ENCODE data around the gene THSD7A. TPM values are rescaled to one million over a fixed set of nuclear protein-coding genes. Genes with fewer than 3 reads are reported as not detected.
A peak's percentile ranks its signal among the peaks of the same experiment; 100 is the strongest.
"Not testable (repeated sequence)": the region's sequence is repeated elsewhere in the genome, so short reads cannot be mapped to it uniquely, and the experiment has no call there.

The THSD7A gene
- total RNA-seq, 1 experiment from 2014 or later = not detected

DNA sequence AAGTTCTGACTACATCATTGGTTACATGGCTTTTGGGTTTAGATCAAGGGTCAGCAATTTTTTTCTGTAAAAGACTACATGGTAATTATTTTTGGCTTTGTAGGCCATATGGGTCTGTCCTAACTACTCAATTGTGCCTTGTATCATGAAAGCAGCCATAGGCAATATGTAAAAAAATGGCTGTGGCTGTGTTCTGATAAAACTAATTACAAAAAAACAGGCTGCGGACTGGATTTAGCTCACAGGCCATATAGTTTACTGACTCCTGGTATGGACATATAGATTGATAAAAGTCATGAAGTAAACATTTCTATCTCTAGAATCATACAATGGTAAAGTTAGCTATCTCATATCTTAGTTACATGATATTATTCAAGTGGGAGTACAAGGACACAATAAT, 375.4 kb downstream of the THSD7A start:
- no peak for DNase-seq
- Histone ChIP-seq H3K79me2 (ENCODE audit: low read length) (no peaks in the 10 kb centered on the region), H3K9me3 (ENCODE audit: low read length) (no peaks in the 10 kb centered on the region), H3K9me2 (replicated peaks; ENCODE audit: insufficient read depth, low read length) (no peaks in the 10 kb centered on the region), H3K4me1 (ENCODE audit: low read length) (peaks cover 5% of the 10 kb centered on the region), H3K4me3 (ENCODE audit: low read length) (no peak overlapping the region), H3K27ac (ENCODE audit: low read length) (no peak overlapping the region), H3K36me3 (ENCODE audit: insufficient read depth, low read length) (no peaks in the 10 kb centered on the region), H4K20me1 (ENCODE audit: insufficient read depth, low read depth, low read length) (no peaks in the 10 kb centered on the region), H3K9ac (ENCODE audit: low read length) (no peak overlapping the region), H3K27me3 (ENCODE audit: low read length) (no peaks in the 10 kb centered on the region), H2AFZ (ENCODE audit: low read length) (no peak overlapping the region), H3K4me2 (ENCODE audit: low read depth, low read length, poor library complexity, severe bottlenecking) (no peak overlapping the region)

- H4K20me1 ChIP-seq (ENCODE audit: insufficient read depth, low read depth, low read length) = no peaks in the 10 kb centered on the region
- H3K27ac ChIP-seq (ENCODE audit: low read length) = no peak overlapping the region
- H3K9me3 ChIP-seq (ENCODE audit: low read length) = no peaks in the 10 kb centered on the region
- no peaks in the 10 kb centered on the region for H3K4me1 ChIP-seq (ENCODE audit: low read length)
- H2AFZ ChIP-seq (ENCODE audit: low read length) = no peak overlapping the region
- no peak overlapping the region for H3K4me2 ChIP-seq (ENCODE audit: low read depth, low read length, poor library complexity, severe bottlenecking)
- DNase-seq = no peak
- H3K79me2 ChIP-seq (ENCODE audit: low read length) = no peaks in the 10 kb centered on the region
- H3K9ac ChIP-seq (ENCODE audit: low read length) = no peak overlapping the region
- H3K4me3 ChIP-seq (ENCODE audit: low read length) = no peak overlapping the region
- no peaks in the 10 kb centered on the region for H3K27me3 ChIP-seq (ENCODE audit: low read length)
- H3K9me2 ChIP-seq (replicated peaks; ENCODE audit: insufficient read depth, low read length) = no peaks in the 10 kb centered on the region
- no peaks in the 10 kb centered on the region for H3K36me3 ChIP-seq (ENCODE audit: insufficient read depth, low read length)
These were observed 379.5 kb downstream of the THSD7A start for GRCh38 chr7:11452476-11452875.

- no peaks in the 10 kb centered on the region for H3K9me2 ChIP-seq (replicated peaks; ENCODE audit: insufficient read depth, low read length)
- no peak overlapping the region for H3K4me2 ChIP-seq (ENCODE audit: low read depth, low read length, poor library complexity, severe bottlenecking)
- no peak for DNase-seq
- H3K27ac ChIP-seq (ENCODE audit: low read length) = no peak overlapping the region
- H4K20me1 ChIP-seq (ENCODE audit: insufficient read depth, low read depth, low read length) = no peaks in the 10 kb centered on the region
- H3K27me3 ChIP-seq (ENCODE audit: low read length) = no peaks in the 10 kb centered on the region
- H3K36me3 ChIP-seq (ENCODE audit: insufficient read depth, low read length) = no peaks in the 10 kb centered on the region
- no peak overlapping the region for H2AFZ ChIP-seq (ENCODE audit: low read length)
- H3K79me2 ChIP-seq (ENCODE audit: low read length) = no peaks in the 10 kb centered on the region
- H3K4me1 ChIP-seq (ENCODE audit: low read length) = no peaks in the 10 kb centered on the region
- H3K9ac ChIP-seq (ENCODE audit: low read length) = no peak overlapping the region
- H3K9me3 ChIP-seq (ENCODE audit: low read length) = no peaks in the 10 kb centered on the region
- H3K4me3 ChIP-seq (ENCODE audit: low read length) = no peak overlapping the region
These were observed 381.7 kb downstream of the THSD7A start for GRCh38 chr7:11450281-11450680.

DNA sequence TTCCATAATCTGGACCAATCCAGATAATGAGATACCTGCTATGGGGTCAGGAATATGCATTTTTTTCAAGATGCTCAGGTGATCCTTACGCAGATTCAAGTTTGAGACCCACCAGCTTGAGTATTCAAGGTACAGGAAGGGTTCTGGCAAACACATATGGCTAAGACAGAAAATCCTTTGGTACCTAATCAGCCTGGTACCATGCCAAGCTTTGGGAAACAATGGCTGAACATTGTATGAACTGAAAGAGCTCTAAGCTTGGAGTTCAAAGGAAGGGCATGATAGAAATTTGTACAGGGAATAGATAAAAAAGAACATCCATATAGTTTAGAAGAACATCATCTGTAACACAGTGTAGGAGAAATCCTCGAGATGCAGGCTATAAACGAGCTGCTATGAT, 382.7 kb downstream of the THSD7A start:
- Histone ChIP-seq H3K4me2 (ENCODE audit: low read depth, low read length, poor library complexity, severe bottlenecking) (no peak overlapping the region), H3K36me3 (ENCODE audit: insufficient read depth, low read length) (no peaks in the 10 kb centered on the region), H3K9me2 (replicated peaks; ENCODE audit: insufficient read depth, low read length) (no peaks in the 10 kb centered on the region), H3K9me3 (ENCODE audit: low read length) (no peaks in the 10 kb centered on the region), H3K27me3 (ENCODE audit: low read length) (no peaks in the 10 kb centered on the region), H3K9ac (ENCODE audit: low read length) (no peak overlapping the region), H2AFZ (ENCODE audit: low read length) (no peak overlapping the region), H3K27ac (ENCODE audit: low read length) (no peak overlapping the region), H3K79me2 (ENCODE audit: low read length) (no peaks in the 10 kb centered on the region), H3K4me1 (ENCODE audit: low read length) (no peaks in the 10 kb centered on the region), H3K4me3 (ENCODE audit: low read length) (no peak overlapping the region), H4K20me1 (ENCODE audit: insufficient read depth, low read depth, low read length) (no peaks in the 10 kb centered on the region)
- no peak for DNase-seq

GRCh38 chr7:11448323-11448722, 383.7 kb downstream of the THSD7A start:
- H3K27ac ChIP-seq (ENCODE audit: low read length) = no peak overlapping the region
- H3K27me3 ChIP-seq (ENCODE audit: low read length) = no peaks in the 10 kb centered on the region
- H3K9me2 ChIP-seq (replicated peaks; ENCODE audit: insufficient read depth, low read length) = no peaks in the 10 kb centered on the region
- H3K4me3 ChIP-seq (ENCODE audit: low read length) = no peak overlapping the region
- no peaks in the 10 kb centered on the region for H3K4me1 ChIP-seq (ENCODE audit: low read length)
- no peak overlapping the region for H3K4me2 ChIP-seq (ENCODE audit: low read depth, low read length, poor library complexity, severe bottlenecking)
- no peaks in the 10 kb centered on the region for H3K79me2 ChIP-seq (ENCODE audit: low read length)
- no peak overlapping the region for H3K9ac ChIP-seq (ENCODE audit: low read length)
- no peaks in the 10 kb centered on the region for H3K9me3 ChIP-seq (ENCODE audit: low read length)
- no peaks in the 10 kb centered on the region for H4K20me1 ChIP-seq (ENCODE audit: insufficient read depth, low read depth, low read length)
- 0 out of 2 replicates have a peak overlapping the region, but pooled peaks have one; percentile 55 for H2AFZ ChIP-seq (ENCODE audit: low read length)
- no peaks in the 10 kb centered on the region for H3K36me3 ChIP-seq (ENCODE audit: insufficient read depth, low read length)
- DNase-seq = no peak

GRCh38 chr7:11447106-11447505, 384.9 kb downstream of the THSD7A start:
- H3K4me3 ChIP-seq (ENCODE audit: low read length) = no peak overlapping the region
- H3K9me2 ChIP-seq (replicated peaks; ENCODE audit: insufficient read depth, low read length) = no peaks in the 10 kb centered on the region
- H3K27ac ChIP-seq (ENCODE audit: low read length) = no peak overlapping the region
- no peaks in the 10 kb centered on the region for H3K4me1 ChIP-seq (ENCODE audit: low read length)
- H3K4me2 ChIP-seq (ENCODE audit: low read depth, low read length, poor library complexity, severe bottlenecking) = no peak overlapping the region
- no peaks in the 10 kb centered on the region for H3K27me3 ChIP-seq (ENCODE audit: low read length)
- DNase-seq = no peak
- H2AFZ ChIP-seq (ENCODE audit: low read length) = no peak overlapping the region
- H3K9ac ChIP-seq (ENCODE audit: low read length) = no peak overlapping the region
- H4K20me1 ChIP-seq (ENCODE audit: insufficient read depth, low read depth, low read length) = no peaks in the 10 kb centered on the region
- H3K79me2 ChIP-seq (ENCODE audit: low read length) = no peaks in the 10 kb centered on the region
- no peaks in the 10 kb centered on the region for H3K9me3 ChIP-seq (ENCODE audit: low read length)
- H3K36me3 ChIP-seq (ENCODE audit: insufficient read depth, low read length) = no peaks in the 10 kb centered on the region

GRCh38 chr7:11443934-11444333, 388.1 kb downstream of the THSD7A start:
- H3K79me2 ChIP-seq (ENCODE audit: low read length); DNase-seq; H3K9me3 ChIP-seq (ENCODE audit: low read length); H4K20me1 ChIP-seq (ENCODE audit: insufficient read depth, low read depth, low read length); H3K4me1 ChIP-seq (ENCODE audit: low read length); H3K9ac ChIP-seq (ENCODE audit: low read length); H3K27me3 ChIP-seq (ENCODE audit: low read length); H2AFZ ChIP-seq (ENCODE audit: low read length); H3K27ac ChIP-seq (ENCODE audit: low read length); H3K4me2 ChIP-seq (ENCODE audit: low read depth, low read length, poor library complexity, severe bottlenecking); H3K9me2 ChIP-seq (replicated peaks; ENCODE audit: insufficient read depth, low read length); H3K36me3 ChIP-seq (ENCODE audit: insufficient read depth, low read length); H3K4me3 ChIP-seq (ENCODE audit: low read length): not testable (repeated sequence)

DNA sequence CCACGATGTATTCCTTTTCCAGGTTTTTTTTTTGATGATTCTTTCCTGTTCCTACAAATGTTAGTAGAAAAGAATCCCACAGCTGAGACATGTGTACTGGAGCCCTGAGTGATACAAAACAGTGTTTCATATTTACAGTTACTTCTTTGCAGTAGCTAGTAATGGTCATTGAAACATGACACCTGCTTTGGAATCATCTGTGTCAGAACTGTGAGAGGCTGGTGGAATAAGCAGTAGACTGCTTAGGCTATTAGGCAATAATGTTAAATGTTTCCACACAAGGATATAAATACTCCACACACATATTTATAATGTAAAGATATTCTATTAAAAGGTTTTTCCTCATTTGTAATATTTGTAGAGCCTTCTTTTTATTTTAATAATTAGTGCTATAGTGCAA, 394.0 kb downstream of the THSD7A start:
- Histone ChIP-seq H3K9me2 (replicated peaks; ENCODE audit: insufficient read depth, low read length) (no peaks in the 10 kb centered on the region), H3K4me1 (ENCODE audit: low read length) (no peaks in the 10 kb centered on the region), H3K27ac (ENCODE audit: low read length) (no peak overlapping the region), H3K9me3 (ENCODE audit: low read length) (no peaks in the 10 kb centered on the region), H4K20me1 (ENCODE audit: insufficient read depth, low read depth, low read length) (no peaks in the 10 kb centered on the region), H3K79me2 (ENCODE audit: low read length) (no peaks in the 10 kb centered on the region), H3K9ac (ENCODE audit: low read length) (no peak overlapping the region), H3K27me3 (ENCODE audit: low read length) (no peaks in the 10 kb centered on the region), H3K4me2 (ENCODE audit: low read depth, low read length, poor library complexity, severe bottlenecking) (no peak overlapping the region), H2AFZ (ENCODE audit: low read length) (no peak overlapping the region), H3K4me3 (ENCODE audit: low read length) (no peak overlapping the region), H3K36me3 (ENCODE audit: insufficient read depth, low read length) (no peaks in the 10 kb centered on the region)
- no peak for DNase-seq
